Posterior vena cava (tissue), 2 donors: ENCODE results near the gene DPY30. TPM values are rescaled to one million over a fixed set of nuclear protein-coding genes. Genes with fewer than 3 reads are reported as not detected.

Experiments used
- DNase-seq: peaks from one replicate; pipeline ENCODE4 v3.0.0-alpha.2; 2020; ENCODE audit warnings: low spot score
- intact Hi-C, 2 donors: fragments of 100-400 bp; cut with DNase I; formaldehyde crosslinking; loops; one replicate each; pipeline versions ENCODE4 v1.14.1 to v1.14.2; 2022 to 2023
- total RNA-seq, 2 donors: library from RNA; stranded (reverse); fragmentation: NEBNext Ultra II Directional; extraction: Animal tissue kit (Norgen Biotek cat#: 25700); gene quantifications; one replicate each; pipeline ENCODE4 v1.2.1, GENCODE V29; 2021
- donor health status: DM: yes; HTN: yes; CAD: no.
- donor health status: DM: yes; HTN: yes; CAD: no.

Gene DPY30
- total RNA-seq, 2 donors from 2014 or later: 41.6 to 45.5 TPM

DNA sequence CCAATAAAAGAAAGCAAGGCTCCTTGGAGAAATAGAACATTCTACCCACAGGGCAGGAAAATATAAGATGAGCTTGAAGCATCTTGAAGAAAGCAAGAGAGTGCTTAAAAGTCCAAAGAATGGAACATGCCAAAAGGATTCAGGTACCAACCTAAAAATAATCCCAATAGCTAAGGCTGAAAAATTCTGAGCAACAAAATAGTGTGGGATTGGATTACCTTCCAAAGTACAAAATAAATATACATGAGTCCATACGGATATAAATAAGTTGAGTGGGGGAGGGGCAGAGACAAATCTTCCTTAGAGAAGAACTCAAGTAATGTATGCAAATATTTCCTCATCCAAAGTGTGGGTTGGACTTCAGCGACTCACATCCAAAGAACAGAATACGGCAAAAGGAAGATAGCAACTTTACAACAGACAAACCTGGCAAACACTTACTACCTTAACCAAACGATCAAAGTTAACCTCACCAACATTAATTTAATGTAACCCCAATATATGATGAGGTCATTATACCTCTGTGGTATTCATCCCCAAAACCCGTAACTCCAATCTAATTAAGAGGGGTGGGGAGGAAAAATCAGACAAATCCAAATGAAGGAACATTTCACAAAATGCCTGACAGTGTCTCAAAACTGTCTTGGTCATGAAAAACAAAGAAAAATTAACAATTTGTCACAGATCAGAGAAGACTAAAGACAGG, 55.7 kb downstream of the DPY30 start:
- intact Hi-C loops: no loop called here
- no peak for DNase-seq

DNA sequence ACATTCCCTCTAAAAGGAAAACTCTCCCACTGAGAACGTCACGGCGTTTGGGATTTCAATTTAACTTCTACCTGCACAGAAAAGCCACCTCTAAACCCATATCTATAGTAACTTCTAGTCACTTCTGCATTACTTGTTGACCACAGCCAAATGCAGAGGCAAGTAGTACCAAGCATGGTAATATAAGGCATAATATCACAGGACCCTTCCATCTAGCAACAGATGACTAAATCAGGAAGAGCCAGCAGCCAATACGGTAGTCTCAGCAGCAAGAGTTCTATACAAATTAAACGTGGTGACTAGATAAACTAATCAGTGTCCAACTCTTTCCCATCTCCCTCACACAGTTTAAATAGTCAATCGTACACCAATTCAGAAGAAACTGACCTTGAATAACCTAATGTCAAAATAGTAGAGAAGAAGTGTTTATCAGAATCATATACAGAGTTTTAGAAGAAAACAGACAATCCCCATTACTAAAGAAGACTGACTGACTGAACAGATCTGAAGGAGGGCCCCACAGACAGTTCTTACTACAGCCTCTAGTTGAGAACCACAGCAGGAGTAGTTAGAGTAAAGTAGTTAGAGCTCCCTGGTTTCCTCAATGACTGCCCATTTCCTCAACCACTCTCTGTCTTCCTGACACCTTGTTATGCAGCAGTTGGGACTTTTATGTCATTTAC, 58.8 kb downstream of the DPY30 start:
- DNase-seq: no peak
- intact Hi-C loops: no loop called here

GRCh38 chr2:31979956-31980355, 59.6 kb downstream of the DPY30 start:
- no peak for DNase-seq
- intact Hi-C loops: no loop called here

DNA sequence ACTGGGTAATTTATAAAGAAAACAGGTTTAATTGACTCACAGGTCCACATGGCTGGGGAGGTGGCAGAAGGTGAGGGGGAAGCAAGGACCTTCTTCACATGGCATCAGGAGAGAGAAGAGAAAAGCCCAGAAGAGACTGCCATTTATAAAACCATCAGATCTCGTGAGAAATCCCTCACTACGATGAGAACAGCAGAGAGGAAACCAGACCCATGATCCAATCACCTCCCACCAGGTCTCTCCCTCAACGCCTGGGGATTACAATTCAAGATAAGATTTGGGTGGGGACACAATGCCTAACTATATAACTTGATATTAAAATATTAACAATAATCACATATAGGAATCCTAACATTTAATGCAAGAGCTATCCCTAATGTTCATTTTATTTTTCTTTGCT, 60.6 kb downstream of the DPY30 start:
- no peak for DNase-seq
- intact Hi-C loops: no loop called here

GRCh38 chr2:31978436-31978835, 61.2 kb downstream of the DPY30 start:
- no peak for DNase-seq
- intact Hi-C loops: no loop called here

Other genes with a start within 250 kb of the DPY30 start
- gene MEMO1, start 28.8 kb downstream of the DPY30 start, total RNA-seq: 10 to 100 TPM; 33.5 to 44.7 TPM
- gene SPAST, start 23.8 kb upstream of the DPY30 start, total RNA-seq: 10 to 100 TPM; 11.1 to 12.6 TPM
- gene SLC30A6, start 126.1 kb upstream of the DPY30 start, total RNA-seq: 10 to 100 TPM; 19.4 to 19.9 TPM
- gene NLRC4, start 225.1 kb upstream of the DPY30 start, total RNA-seq: 1 to 10 TPM; 3.5 to 4.0 TPM
- 10 to 100 TPM; 42.2 to 42.8 TPM for gene YIPF4, start 238.1 kb upstream of the DPY30 start, total RNA-seq